Fibroblast of lung (primary cell): Measurements from ENCODE around the gene RPS23.

Source experiments
- EZH2 ChIP-seq: IDR thresholded peaks from 2 replicates; pipeline ENCODE4 v1.5.1; 2012; ENCODE audit warnings: low read length, control low read depth, mild to moderate bottlenecking; ENCODE audit errors: missing control alignments
- TF ChIP-seq, protein P1 (sequence below), 2 donors: IDR thresholded peaks in 1 of 2; conservative IDR thresholded peaks in 1 of 2; 1 replicate in 1 of 2; 2 replicates in 1 of 2; pipeline ENCODE4 v1.5.1; 2011 to 2012; ENCODE audit warnings: low read length in 2 of 2, control low read depth in 1 of 2, inconsistent platforms in 1 of 2, low read depth in 1 of 2, mild to moderate bottlenecking in 1 of 2

DNA sequence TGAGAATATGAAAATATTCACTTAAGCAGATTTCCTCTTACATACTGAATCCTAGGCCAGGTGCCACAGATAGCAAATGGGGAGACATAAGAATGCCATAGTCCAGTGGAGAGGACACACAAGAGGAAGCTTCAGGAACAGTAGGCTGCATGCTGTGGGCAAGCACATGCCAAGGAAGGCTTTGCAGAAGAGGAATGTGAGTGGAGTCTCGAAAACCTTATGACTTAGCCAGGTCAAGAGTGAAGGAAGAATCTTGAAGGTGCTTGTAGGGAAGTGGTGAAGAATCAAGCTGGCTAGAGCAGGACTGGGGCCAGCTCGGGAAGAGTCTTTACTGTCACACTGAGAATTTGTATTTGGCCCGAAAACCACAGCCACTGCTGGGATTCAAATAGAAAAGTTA is 20.4 kb downstream of the RPS23 start:
- TF ChIP-seq, protein P1, sequence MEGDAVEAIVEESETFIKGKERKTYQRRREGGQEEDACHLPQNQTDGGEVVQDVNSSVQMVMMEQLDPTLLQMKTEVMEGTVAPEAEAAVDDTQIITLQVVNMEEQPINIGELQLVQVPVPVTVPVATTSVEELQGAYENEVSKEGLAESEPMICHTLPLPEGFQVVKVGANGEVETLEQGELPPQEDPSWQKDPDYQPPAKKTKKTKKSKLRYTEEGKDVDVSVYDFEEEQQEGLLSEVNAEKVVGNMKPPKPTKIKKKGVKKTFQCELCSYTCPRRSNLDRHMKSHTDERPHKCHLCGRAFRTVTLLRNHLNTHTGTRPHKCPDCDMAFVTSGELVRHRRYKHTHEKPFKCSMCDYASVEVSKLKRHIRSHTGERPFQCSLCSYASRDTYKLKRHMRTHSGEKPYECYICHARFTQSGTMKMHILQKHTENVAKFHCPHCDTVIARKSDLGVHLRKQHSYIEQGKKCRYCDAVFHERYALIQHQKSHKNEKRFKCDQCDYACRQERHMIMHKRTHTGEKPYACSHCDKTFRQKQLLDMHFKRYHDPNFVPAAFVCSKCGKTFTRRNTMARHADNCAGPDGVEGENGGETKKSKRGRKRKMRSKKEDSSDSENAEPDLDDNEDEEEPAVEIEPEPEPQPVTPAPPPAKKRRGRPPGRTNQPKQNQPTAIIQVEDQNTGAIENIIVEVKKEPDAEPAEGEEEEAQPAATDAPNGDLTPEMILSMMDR (conservative IDR thresholded peaks at IDR 0.05 in 1 of 2, IDR thresholded peaks at IDR 0.05 in 1 of 2; ENCODE audit: low read depth in 1 of 2, low read length in 2 of 2), result no peak
- no peak for TF ChIP-seq EZH2
